Hepatic stellate cell (primary cell): ENCODE measurements around the gene CSMD2.
"Not testable (repeated sequence)": the region's sequence is repeated elsewhere in the genome, so short reads cannot be mapped to it uniquely, and the experiment has no call there.

ENCODE experiments used
- DNase-seq: peaks from one replicate; pipeline ENCODE4 v3.0.0; 2011; ENCODE audit warnings: low spot score

Gene CSMD2

GRCh38 chr1:33532936-33533335 lies 632.1 kb downstream of the CSMD2 start:
- no peak for DNase-seq

- no peak for DNase-seq
Measured at GRCh38 chr1:33532250-33532649, 632.8 kb downstream of the CSMD2 start.

- DNase-seq = no peak
Measured at GRCh38 chr1:33529957-33530356, 635.1 kb downstream of the CSMD2 start.

- no peak for DNase-seq
Measured at GRCh38 chr1:33527934-33528333, 637.1 kb downstream of the CSMD2 start.

- DNase-seq = no peak
Measured at GRCh38 chr1:33524586-33524985, 640.4 kb downstream of the CSMD2 start.

- DNase-seq = no peak
Measured at GRCh38 chr1:33519240-33519884, 645.7 kb downstream of the CSMD2 start.

GRCh38 chr1:33517596-33518250 lies 647.3 kb downstream of the CSMD2 start:
- DNase-seq = no peak

GRCh38 chr1:33516891-33517567 lies 648.0 kb downstream of the CSMD2 start:
- no peak for DNase-seq

GRCh38 chr1:33516428-33516827 lies 648.6 kb downstream of the CSMD2 start:
- DNase-seq = no peak

- no peak for DNase-seq
Measured at GRCh38 chr1:33515607-33516006, 649.4 kb downstream of the CSMD2 start.

GRCh38 chr1:33515112-33515511 lies 649.9 kb downstream of the CSMD2 start:
- DNase-seq = no peak

- no peak for DNase-seq
Measured at GRCh38 chr1:33512226-33513011, 652.6 kb downstream of the CSMD2 start.

GRCh38 chr1:33509276-33509675 lies 655.8 kb downstream of the CSMD2 start:
- not testable (repeated sequence) for DNase-seq

- no peak for DNase-seq
Measured at GRCh38 chr1:33508151-33508550, 656.9 kb downstream of the CSMD2 start.

GRCh38 chr1:33507661-33508060 lies 657.4 kb downstream of the CSMD2 start:
- DNase-seq = no peak

- no peak for DNase-seq
Measured at GRCh38 chr1:33503506-33503905, 661.5 kb downstream of the CSMD2 start.

GRCh38 chr1:33502726-33503125 lies 662.3 kb downstream of the CSMD2 start:
- no peak for DNase-seq

GRCh38 chr1:33501774-33502173 lies 663.3 kb downstream of the CSMD2 start:
- DNase-seq = no peak

GRCh38 chr1:33501309-33501708 lies 663.7 kb downstream of the CSMD2 start:
- DNase-seq = no peak

GRCh38 chr1:33500547-33500946 lies 664.5 kb downstream of the CSMD2 start:
- no peak for DNase-seq

GRCh38 chr1:33497410-33497809 lies 667.6 kb downstream of the CSMD2 start:
- no peak for DNase-seq

- no peak for DNase-seq
Measured at GRCh38 chr1:33494929-33495328, 670.1 kb downstream of the CSMD2 start.

GRCh38 chr1:33488624-33489023 lies 676.4 kb downstream of the CSMD2 start:
- DNase-seq = no peak
